Thyroid gland (tissue), 4 donors: ENCODE data around the gene TYSND1.

Experiments used
- POLR2A ChIP-seq, 2 donors: fragments of 450-650 bp; IDR thresholded peaks; one replicate each; pipeline ENCODE4 v1.6.1; 2017; ENCODE audit warnings: antibody characterized with exemption in 2 of 2, mild to moderate bottlenecking in 2 of 2, moderate library complexity in 1 of 2
- TF ChIP-seq, protein P1 (sequence below), 6 experiments: fragments of 200-600 bp in 3 of 6; fragments of 450-650 bp in 3 of 6; sonication (generic) in 3 of 6; IDR thresholded peaks; one replicate each; pipeline ENCODE4 v1.5.1; 2016 to 2019; ENCODE audit warnings: antibody characterized with exemption in 6 of 6, mild to moderate bottlenecking in 2 of 6, inconsistent platforms in 1 of 6, moderate library complexity in 1 of 6

DNA sequence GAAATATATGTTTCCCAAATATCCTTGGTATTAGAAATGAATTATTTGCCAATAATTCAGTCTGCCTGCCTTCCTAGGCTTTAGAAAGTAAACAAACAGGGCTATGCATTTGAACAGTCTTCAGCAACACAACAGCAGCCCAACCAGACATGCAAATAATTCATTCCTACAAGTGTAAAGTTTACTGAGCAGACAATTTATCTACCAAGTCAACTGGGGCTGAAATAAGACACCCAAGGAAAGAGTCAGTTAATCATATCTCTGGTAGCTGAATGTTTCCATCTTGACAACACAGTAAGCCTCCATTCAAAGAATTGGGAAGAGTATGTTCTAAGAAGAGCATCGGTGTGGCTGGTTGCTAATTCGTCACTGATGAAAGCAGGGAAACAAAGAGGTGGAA, 52.2 kb downstream of the TYSND1 start:
- TF ChIP-seq, protein P1, sequence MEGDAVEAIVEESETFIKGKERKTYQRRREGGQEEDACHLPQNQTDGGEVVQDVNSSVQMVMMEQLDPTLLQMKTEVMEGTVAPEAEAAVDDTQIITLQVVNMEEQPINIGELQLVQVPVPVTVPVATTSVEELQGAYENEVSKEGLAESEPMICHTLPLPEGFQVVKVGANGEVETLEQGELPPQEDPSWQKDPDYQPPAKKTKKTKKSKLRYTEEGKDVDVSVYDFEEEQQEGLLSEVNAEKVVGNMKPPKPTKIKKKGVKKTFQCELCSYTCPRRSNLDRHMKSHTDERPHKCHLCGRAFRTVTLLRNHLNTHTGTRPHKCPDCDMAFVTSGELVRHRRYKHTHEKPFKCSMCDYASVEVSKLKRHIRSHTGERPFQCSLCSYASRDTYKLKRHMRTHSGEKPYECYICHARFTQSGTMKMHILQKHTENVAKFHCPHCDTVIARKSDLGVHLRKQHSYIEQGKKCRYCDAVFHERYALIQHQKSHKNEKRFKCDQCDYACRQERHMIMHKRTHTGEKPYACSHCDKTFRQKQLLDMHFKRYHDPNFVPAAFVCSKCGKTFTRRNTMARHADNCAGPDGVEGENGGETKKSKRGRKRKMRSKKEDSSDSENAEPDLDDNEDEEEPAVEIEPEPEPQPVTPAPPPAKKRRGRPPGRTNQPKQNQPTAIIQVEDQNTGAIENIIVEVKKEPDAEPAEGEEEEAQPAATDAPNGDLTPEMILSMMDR (IDR thresholded peaks at IDR 0.05): no peak
- TF ChIP-seq POLR2A (IDR thresholded peaks at IDR 0.05): no peak
